GF-D8 (cell line): ENCODE measurements around the gene TRIM67.
"Not testable (repeated sequence)": the region's sequence is repeated elsewhere in the genome, so short reads cannot be mapped to it uniquely, and the experiment has no call there.

ENCODE experiments used
- DNase-seq: peaks from one replicate; lab custom pipeline; 2025; lab: John Stamatoyannopoulos, UW

The TRIM67 gene

GRCh38 chr1:231158141-231158540, 3.7 kb upstream of the TRIM67 start:
- DNase-seq: not testable (repeated sequence)

- no peak for DNase-seq
Observed at GRCh38 chr1:231159202-231159962, 2.5 kb upstream of the TRIM67 start.

- no peak for DNase-seq
Observed at GRCh38 chr1:231159963-231160761, 1.7 kb upstream of the TRIM67 start.

- DNase-seq: no peak
Observed at GRCh38 chr1:231160895-231161666, 777 bp upstream of the TRIM67 start.

GRCh38 chr1:231162297-231162969, 575 bp downstream of the TRIM67 start:
- DNase-seq: no peak

- DNase-seq: no peak
Observed at GRCh38 chr1:231162970-231163829, 1.3 kb downstream of the TRIM67 start.

GRCh38 chr1:231163830-231164427, 2.1 kb downstream of the TRIM67 start:
- DNase-seq: no peak

GRCh38 chr1:231165371-231165770, 3.5 kb downstream of the TRIM67 start:
- DNase-seq: no peak

- DNase-seq: no peak
Observed at GRCh38 chr1:231166398-231166797, 4.5 kb downstream of the TRIM67 start.

- DNase-seq: no peak
Observed at GRCh38 chr1:231170875-231171274, 9.0 kb downstream of the TRIM67 start.

- DNase-seq: no peak
Observed at GRCh38 chr1:231171623-231172197, 9.9 kb downstream of the TRIM67 start.

GRCh38 chr1:231172411-231172810, 10.6 kb downstream of the TRIM67 start:
- DNase-seq: no peak

- DNase-seq: no peak
Observed at GRCh38 chr1:231176421-231176820, 14.6 kb downstream of the TRIM67 start.

GRCh38 chr1:231177226-231177625, 15.4 kb downstream of the TRIM67 start:
- DNase-seq: no peak

- no peak for DNase-seq
Observed at GRCh38 chr1:231177936-231178335, 16.1 kb downstream of the TRIM67 start.

- DNase-seq: no peak
Observed at GRCh38 chr1:231178970-231179369, 17.1 kb downstream of the TRIM67 start.

- DNase-seq: no peak
Observed at GRCh38 chr1:231180034-231180433, 18.2 kb downstream of the TRIM67 start.

- DNase-seq: no peak
Observed at GRCh38 chr1:231181271-231181670, 19.4 kb downstream of the TRIM67 start.

GRCh38 chr1:231182317-231182716, 20.5 kb downstream of the TRIM67 start:
- no peak for DNase-seq
